HepG2 (cell line): Measurements from ENCODE around the gene CA11.
"Not testable (repeated sequence)": the region's sequence is repeated elsewhere in the genome, so short reads cannot be mapped to it uniquely, and the experiment has no call there.

Experiments
- ARID2 ChIP-seq: sonication (generic); formaldehyde crosslinking; IDR thresholded peaks from 2 replicates; pipeline ENCODE4 v1.8.1; 2022; ENCODE audit warnings: mild to moderate bottlenecking, missing genetic modification reagents, borderline replicate concordance
- GABPA ChIP-seq, 2 experiments: IDR thresholded peaks; 2 replicates each; pipeline ENCODE4 v1.6.1; 2011 to 2016; ENCODE audit warnings: low read depth in 2 of 2, low read length in 1 of 2, missing biosample characterization in 1 of 2, missing genetic modification characterization in 1 of 2
- IRX3 ChIP-seq: sonication (generic); formaldehyde crosslinking; IDR thresholded peaks from 2 replicates; pipeline ENCODE4 v1.8.1; 2023; ENCODE audit warnings: mild to moderate bottlenecking, low read depth, missing genetic modification reagents, borderline replicate concordance
- MEIS2 ChIP-seq: sonication (generic); formaldehyde crosslinking; IDR thresholded peaks from 2 replicates; pipeline ENCODE4 v1.9.0; 2021; ENCODE audit warnings: mild to moderate bottlenecking, missing genetic modification reagents
- NFRKB ChIP-seq: fragments of 450-650 bp; IDR thresholded peaks from 2 replicates; pipeline ENCODE4 v1.6.1; 2017
- PCBP1 ChIP-seq: fragments of 200-400 bp; formaldehyde crosslinking; IDR thresholded peaks from 2 replicates; pipeline ENCODE4 v1.6.1; 2017; ENCODE audit warnings: mild to moderate bottlenecking, low read depth, low read length, borderline replicate concordance
- TAF1 ChIP-seq: sonication (generic); formaldehyde crosslinking; IDR thresholded peaks from 2 replicates; pipeline ENCODE4 v1.4.0; 2020; ENCODE audit warnings: missing genetic modification reagents
- ZFP82 ChIP-seq: sonication (generic); formaldehyde crosslinking; IDR thresholded peaks from 2 replicates; pipeline ENCODE4 v1.5.1; 2020; ENCODE audit warnings: mild to moderate bottlenecking, missing genetic modification reagents, borderline replicate concordance
- ZNF251 ChIP-seq: sonication (generic); formaldehyde crosslinking; IDR thresholded peaks from 2 replicates; pipeline ENCODE4 v1.9.0; 2021; ENCODE audit warnings: mild to moderate bottlenecking, missing genetic modification reagents

DNA sequence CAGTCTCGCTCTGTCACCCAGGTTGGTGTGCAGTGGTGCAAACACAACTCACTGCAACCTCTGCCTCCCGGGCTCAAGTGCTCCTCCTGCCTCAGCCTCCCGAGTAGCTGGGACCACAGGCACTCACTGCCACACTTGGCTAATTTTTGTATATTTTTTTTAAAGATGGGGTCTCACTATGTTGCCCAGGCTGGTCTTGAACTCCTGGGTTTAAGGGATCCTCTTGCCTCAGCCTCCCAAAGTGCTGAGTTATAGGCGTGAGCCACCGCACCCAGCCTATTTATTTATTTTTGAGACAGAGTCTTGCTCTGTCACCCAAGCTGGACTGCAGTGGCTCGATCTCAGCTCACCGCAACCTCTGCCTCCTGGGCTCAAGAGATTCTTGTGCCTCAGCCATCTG, 40.6 kb upstream of the CA11 start:
- TF ChIP-seq PCBP1; TAF1 (CRISPR knock-in tag); MEIS2 (CRISPR knock-in tag); GABPA (IDR thresholded peaks at IDR 0.05; ENCODE audit: low read depth, low read length); GABPA (CRISPR knock-in tag; IDR thresholded peaks at IDR 0.05; ENCODE audit: low read depth); IRX3 (CRISPR knock-in tag); ARID2 (CRISPR knock-in tag); ZFP82 (CRISPR knock-in tag); NFRKB; ZNF251 (CRISPR knock-in tag): not testable (repeated sequence)
